ENCODE data around the gene CDHR4.
"Not testable (repeated sequence)": the region's sequence is repeated elsewhere in the genome, so short reads cannot be mapped to it uniquely, and the experiment has no call there.

The CDHR4 gene, protein sequence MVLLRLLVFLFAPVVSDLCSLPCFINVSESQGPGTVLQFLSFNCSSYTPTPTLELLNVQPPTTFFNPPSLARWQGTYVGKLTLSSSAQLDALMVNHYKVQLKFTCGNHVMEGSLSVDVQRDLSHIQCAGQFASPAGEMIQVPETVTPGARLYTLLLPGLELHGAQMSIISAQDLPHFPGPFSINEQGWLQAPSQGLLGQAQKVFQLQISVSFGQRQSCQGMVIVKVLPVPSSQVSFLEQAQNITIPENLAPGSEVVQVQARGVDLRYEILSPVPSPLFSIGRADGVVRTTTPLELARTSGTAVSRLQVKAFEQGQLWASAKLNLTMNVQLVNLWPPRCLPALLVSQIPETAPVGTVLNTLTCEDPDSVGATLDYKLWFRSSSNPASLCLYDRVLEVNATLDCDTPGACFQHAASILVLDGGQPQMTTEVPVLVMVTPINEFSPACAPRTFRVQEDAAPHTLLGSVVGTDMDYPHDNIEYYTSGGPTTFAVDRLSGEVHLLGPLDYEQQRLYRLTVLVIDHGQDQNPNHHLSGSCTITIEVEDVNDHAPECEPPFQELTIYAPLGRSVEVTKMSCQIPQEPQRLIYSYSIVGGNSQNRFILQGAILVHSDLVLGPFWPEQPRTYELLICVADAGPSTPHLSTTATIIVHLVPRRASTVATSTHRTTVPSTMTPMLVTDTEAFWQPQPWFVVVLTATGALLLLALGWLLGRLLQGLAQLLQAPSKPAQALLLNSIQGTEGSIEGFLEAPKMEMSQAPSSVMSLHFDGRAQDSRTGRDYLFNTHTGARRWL

DNA sequence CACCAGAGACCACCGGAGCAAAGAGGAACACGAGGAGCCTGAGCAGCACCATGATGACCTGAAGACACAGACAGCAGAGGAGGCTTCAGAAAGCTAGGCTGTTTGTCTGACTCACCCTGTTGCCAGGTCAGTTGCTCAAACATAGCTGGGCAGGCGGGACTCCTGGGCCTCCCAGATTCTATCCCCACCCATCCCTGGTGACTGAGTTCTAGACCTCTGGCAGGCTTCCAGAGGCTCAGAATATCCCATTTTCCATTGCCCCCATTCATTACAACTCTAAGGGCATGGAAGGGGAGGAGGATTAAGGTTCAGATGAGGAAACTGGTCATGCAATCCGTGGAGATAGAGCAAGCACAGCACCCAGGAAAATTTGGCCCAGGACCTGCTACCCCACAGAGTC is at the start of gene CDHR4:
TSS of gene CDHR4 (minus strand) at position 113 of the 400 bp plus-strand sequence. CDS start at position 52, 61 bp downstream.
- DNase-seq (ENCODE audit: low read depth in 2 of 2): no peak

- no peak for DNase-seq (ENCODE audit: low read depth in 2 of 2)
Observed at GRCh38 chr3:49845694-49846093, 46.0 kb upstream of the CDHR4 start.

DNA sequence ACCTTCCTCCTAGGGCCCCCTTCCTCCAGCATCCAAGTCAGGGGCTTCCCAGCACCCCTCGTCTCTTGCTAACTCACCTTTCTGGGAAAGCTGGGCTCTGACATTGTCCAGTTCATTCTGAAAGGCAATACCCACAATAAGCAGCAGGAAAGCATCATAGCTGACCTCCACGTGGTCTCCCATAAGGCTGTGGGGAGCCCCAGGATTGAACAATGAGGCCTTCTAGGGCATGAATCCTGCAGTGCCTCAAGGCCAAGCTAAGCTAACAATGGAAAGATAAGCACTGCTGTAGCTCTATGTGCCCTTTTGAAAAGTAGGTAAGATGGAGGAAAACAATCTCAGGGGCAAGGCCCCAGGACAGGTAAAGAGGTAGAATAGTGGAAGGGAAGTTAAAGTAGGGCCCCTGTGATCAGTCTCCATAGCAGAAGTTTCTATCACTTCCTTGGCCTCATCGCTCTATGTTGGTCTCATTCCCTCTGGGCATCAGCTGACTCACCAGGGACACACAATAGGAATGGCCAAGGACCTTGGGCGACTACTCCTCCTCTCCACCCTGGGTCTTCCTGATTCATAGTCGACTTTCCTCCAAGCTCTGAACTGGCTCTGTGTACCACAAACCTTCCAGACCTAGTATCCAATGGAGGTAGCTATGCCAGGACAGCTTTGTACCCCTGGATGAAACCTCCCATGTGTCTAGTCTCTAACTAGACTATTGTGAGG is 45.0 kb upstream of the CDHR4 start:
- DNase-seq (ENCODE audit: low read depth in 2 of 2): no peak

DNA sequence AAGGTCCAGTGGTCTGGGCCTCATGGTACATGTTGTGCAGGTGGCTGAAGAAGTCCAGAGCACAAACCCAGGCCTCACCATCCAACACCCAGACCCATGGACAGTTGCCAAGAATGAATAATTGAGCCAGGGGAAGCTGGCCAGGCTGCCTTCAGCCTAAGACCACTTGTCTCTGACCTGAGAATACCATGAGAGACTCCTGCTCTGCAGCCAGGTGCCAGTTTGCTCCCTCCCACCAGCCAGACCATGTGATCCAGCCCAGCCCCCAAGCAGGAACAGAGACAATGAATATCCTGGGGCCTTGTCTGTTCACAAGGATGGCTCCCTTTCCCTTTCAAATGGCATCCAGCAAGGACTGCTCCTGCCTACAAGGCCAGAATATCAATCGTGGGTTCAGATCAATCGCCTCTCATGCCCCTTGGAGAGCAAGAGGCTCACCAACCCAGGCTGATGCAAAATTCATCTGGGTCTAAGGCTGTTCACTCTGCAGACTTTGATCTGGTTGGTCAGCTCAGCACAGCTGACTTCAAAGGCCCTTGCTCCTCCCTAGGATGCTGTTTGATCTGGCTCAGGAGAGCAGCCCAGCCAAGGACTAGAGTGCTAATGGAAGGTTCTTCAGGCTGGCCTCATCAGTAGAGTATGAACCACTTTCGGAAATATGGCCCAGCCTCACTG is 43.3 kb upstream of the CDHR4 start:
- DNase-seq (ENCODE audit: low read depth in 2 of 2): no peak

- no peak for DNase-seq (ENCODE audit: low read depth in 2 of 2)
Observed at GRCh38 chr3:49841806-49842205, 42.1 kb upstream of the CDHR4 start.

- DNase-seq (ENCODE audit: low read depth in 2 of 2): no peak
Observed at GRCh38 chr3:49841126-49841696, 41.5 kb upstream of the CDHR4 start.

DNA sequence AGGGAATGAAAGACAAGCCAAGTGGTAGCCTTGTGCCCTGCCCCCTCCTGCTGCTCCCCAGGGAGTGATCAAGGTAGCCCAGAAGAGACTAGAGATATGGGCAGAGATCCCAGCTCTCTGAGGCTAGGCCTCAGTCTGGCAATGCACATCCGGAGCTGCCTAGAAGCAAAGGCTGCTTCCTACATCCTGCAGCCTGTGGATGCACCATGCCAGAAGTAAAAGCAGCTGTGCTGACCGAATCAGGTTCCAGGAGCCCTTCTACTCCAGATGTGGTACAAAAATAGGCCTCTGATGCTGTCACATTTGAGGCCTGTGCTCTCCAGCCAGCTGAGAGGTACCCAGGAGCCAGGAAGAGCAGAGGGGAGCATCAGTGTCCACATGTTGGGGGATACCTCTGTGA is 40.7 kb upstream of the CDHR4 start:
- no peak for DNase-seq (ENCODE audit: low read depth in 2 of 2)

GRCh38 chr3:49839193-49839809 is 39.6 kb upstream of the CDHR4 start:
- peak; percentile 51 to 71 for DNase-seq (ENCODE audit: low read depth in 2 of 2)

DNA sequence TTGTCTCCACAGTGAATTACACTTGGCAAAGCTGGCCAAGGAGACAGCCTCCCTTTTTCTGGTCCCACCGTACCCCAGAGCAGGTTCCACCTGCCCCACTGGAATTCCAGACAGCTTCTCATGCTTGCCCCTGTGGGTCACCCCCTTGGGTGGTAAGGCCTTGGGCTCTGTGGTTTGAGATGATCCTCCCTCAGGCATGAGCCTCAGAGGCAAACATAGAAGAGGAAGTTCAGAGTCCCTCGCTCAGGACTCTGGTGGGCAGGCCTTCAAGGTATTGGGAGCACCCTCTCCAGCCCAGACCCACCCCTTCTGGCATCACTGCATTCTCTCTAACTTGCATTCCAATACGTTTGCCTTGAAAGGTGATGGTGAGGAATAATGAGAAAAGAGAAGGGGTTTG is 31.7 kb upstream of the CDHR4 start:
- no peak for DNase-seq (ENCODE audit: low read depth in 2 of 2)

GRCh38 chr3:49826016-49826415 is 26.3 kb upstream of the CDHR4 start:
- DNase-seq (ENCODE audit: low read depth in 2 of 2): no peak

- DNase-seq (ENCODE audit: low read depth in 2 of 2): not testable (repeated sequence)
Observed at GRCh38 chr3:49823131-49823530, 23.5 kb upstream of the CDHR4 start.

GRCh38 chr3:49813497-49814174 is 14.0 kb upstream of the CDHR4 start, which contains the start of gene UBA7:
Gene UBA7 (minus strand): TSS chr3:49813953. CDS start chr3:49813787, 166 bp downstream.
- peak in 1 of 2 donors; percentile 16 for DNase-seq (ENCODE audit: low read depth in 2 of 2)

GRCh38 chr3:49812916-49813496 is 13.3 kb upstream of the CDHR4 start:
- no peak for DNase-seq (ENCODE audit: low read depth in 2 of 2)

- no peak for DNase-seq (ENCODE audit: low read depth in 2 of 2)
Observed at GRCh38 chr3:49807431-49808114, 7.9 kb upstream of the CDHR4 start.

DNA sequence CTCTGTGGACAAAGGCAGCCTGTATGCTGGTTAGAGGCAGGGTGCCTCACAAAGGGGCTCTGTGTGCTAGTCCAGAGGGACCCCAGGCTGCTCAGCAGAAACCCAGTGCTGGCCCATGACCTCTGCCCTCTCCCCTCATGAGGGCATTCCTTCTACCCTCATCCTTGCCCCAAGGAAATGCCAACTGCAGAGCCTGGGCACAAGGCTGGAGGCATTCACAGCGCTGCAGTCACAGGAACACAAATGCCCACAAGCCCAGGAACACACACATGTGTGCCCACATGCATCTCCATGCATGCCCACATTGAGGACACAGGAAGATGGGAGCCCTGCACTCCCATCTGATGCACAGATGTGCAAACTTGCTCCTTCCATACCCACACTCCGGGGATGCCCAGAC is 7.2 kb upstream of the CDHR4 start:
- DNase-seq (ENCODE audit: low read depth in 2 of 2): no peak

DNA sequence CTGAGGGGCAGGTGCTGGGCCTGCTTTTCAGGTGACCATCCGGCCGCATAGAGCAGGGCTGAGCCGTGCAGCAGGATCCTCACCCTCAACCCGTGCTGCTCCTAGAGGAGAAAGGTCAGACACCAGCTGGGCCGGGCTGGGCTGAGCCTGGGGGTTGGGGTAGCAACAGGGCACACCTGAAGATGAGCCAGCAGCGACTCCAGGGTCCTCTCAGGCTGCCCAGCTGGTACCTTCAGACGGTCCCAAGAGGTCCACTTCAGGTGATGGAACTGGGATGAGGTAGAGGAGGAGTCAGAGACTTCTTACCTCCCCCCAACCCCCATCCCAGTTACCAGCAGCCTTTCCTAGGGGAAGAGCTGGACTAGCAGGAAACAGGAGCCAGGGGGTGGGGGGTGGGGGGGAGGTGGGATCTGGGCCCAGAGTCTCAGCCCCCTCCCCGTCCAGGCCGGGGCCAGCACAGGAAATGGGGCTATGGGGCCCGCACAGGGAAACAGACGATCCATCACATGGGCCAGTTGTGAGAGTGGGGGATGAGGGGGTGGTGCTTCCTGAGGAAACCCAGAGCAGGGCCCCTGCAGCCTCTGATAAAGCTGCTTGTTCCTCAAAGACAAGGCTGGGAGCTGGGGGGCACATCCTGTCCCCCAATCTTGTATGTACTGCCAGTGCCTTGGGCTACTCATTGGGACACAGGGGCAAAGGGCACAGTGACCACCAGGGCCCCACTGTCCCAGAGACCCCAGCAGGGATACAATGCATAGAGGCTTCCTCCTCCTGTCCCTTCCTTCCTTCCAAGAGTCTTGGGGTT is 6.4 kb upstream of the CDHR4 start:
- no peak for DNase-seq (ENCODE audit: low read depth in 2 of 2)

DNA sequence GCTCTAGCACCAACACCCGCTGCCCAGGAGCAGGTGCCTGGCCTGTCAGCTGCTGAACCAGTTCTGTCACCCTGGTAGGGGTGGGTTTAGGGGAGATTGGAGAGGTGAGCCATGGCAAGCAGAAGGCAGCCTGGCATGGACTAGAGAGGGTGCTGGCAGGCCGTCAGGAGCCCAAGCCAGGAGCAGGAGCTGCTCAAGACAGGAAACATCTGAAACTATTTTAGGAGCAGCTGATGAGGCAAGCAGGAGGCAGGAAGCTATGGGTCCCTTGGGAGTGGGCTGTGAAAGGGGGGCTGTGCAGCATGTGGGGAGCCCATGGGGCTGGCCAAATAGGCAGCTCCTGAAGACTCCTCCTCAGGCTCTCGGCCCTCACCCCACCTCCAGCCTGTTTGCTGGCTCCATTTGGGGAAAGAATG is 5.7 kb upstream of the CDHR4 start:
- DNase-seq (ENCODE audit: low read depth in 2 of 2): no peak
